HG03520 (cell line): ENCODE results near the gene RICTOR.
"Not testable (repeated sequence)": the region's sequence is repeated elsewhere in the genome, so short reads cannot be mapped to it uniquely, and the experiment has no call there.

ENCODE experiments used
- ATAC-seq: cut with Tn5 transposase; IDR thresholded peaks from one replicate; pipeline ENCODE4 v1.9.1; 2021; ENCODE audit warnings: mild to moderate bottlenecking, moderate library complexity; ENCODE audit not compliant: unreplicated experiment

The RICTOR gene

DNA sequence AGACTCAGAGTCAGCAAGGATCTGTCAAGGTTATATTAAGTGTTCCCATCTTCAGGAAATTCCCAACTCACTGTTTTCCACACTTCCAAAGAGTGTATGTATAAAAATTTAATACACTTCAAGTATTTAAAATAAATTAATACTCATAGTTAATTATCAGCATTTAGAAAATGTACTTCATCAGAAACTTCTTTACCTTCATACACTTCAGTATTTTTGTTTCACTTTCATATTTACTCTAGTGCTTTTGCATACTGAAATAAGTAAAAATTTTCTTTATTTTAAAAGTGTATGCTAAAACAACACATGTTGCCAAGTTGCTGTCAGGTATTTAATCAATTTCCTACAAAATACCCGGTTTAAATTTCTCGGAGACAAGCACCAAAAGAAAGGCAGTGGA, 16.5 kb downstream of the RICTOR start:
- ATAC-seq, result peak; percentile 47

DNA sequence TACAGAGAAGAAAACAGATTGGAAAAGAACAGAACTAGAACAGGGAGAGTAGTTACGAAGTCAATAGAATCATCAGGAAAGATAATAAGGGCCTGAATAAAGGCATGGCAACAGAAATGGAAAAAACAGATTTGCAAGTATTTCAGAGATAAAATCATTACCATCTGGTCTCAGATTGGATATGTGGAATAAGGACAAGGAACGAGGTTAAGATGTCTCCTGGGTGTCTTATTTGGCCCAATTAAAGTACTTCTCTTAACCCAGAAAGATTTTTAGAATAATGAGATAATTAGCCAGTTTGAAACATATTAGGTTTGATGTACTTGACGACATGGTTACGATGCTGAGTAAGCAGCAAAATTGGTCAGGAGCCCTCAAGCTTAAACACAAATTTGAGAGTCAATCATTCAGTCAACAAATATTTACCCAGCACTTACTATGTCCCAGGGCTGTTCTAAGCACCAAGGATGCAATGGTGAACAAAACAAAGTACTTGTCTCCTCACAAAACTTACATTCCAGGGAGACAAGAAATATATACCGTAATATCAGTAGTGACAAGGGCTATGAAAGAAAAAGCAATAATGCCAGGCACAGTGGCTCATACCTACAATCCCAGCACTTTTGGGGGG, 18.3 kb downstream of the RICTOR start:
- ATAC-seq, result no peak

DNA sequence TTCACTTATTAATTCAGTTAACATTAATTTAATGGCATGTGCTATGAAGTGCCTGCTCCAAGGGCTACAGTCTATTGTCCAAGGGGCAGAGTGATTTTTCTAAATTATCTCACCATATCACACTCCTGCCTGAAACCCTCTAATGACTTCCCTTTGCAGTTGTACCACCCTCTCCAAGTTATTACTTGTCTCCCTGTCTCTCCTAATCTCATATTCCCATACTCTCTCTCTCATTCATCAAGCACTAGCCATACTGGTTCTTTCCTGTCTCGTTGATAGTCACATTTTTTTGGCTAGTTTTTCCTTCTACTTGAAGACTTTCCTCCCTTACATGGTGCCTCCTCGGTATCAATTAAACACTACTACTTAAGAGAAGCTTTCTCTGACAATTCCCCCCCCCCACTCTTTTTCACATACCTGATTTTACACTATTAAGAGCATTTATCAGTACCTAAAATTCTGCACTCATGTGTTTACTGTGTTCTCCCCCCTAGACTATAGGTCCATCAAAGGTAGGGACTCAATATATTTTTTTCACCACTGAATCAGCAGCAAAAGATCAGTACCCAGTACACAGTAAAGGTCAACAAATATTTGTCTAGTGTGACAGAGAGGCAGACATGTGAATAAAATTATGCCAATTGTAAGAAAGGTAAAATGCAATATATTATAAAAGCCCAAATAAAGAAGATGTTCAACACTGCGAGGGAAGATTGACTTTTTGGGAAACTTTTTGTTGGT, 19.0 kb downstream of the RICTOR start:
- ATAC-seq, result no peak

DNA sequence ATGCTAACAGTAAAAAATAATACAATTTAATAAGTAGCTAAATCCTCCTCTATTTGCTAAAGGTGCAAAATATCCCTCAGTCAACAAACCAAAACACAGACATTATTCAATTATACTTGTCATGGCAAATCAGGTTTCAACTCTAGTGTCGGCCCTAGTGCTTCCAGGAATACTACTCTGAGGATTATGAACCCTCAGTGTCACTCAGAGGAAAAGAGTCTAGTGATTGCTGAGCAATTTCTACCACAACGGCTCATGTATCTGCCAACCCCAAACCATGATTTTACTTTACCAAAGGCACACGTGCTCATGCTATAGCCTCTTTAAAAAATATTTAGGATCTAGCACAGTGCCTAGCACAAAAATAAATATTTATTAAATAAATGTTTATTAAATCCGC, 21.0 kb downstream of the RICTOR start:
- no peak for ATAC-seq

DNA sequence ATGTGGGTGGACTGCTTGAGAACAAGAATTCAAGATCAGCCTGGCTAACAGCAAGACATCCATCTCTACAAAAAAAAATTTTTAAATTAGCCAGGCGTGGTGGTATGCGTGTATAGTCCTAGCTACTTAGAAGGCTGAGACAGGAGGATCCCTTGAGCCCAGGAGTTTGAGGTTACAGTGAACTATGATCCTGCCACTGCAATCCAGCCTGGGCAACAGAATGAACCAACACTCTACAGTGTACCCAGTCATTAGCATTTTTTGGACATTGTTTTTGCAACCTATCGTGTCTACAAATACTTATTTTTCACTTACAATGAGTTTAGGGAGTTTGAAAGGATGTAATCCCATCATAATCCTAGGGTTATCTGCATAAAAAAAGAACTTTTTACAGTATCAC, 22.1 kb downstream of the RICTOR start:
- ATAC-seq, result no peak

DNA sequence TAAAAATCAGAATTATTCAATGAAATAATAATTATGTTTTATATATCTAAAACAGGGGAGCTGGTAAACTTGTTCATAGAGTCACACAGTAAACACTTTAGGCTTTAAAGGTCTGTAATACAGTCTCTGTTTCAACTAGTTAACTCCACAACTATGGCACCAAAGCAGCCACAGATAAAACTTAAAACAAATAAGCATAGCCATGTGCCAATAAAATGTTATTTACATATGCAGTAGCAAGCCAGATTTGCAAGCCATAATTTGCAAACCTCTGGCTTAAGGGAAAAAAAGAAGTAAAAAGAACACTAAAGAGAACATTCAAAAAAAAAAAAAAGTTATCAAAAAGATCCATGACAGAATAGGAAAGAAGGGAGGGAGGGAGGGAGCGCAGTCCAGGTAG, 24.9 kb downstream of the RICTOR start:
- ATAC-seq, result no peak

DNA sequence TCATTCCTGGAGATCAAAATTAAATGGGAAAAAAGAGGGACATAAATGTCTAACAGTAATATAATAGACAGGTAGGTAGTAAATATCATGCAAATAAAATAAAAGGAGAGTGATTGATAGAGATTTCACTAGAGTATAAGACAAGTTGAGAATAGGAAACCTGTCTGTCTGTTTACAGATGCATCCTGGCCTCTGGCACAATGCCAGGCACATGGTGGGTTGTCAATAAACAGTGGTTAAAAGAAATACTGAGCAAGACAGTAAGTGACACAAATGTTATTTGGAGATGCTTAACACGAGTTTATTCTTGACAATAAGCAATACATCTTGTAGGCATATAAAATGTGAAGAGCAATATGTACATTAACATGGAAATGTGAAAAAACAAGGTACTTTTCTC, 33.3 kb downstream of the RICTOR start:
- no peak for ATAC-seq

DNA sequence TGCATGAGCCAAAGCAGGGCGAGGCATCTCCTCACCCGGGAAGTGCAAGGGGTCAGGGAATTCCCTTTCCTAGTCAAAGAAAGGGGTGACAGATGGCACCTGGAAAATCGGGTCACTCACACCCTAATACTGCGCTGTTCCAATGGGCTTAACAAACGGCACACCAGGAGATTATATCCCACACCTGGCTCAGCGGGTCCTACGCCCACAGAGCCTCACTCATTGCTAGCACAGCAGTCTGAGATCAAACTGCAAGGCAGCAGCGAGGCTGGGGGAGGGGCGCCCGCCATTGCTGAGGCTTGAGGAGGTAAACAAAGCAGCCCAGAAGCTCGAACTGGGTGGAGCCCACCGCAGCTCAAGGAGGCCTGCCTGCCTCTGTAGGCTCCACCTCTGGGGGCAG, 39.7 kb downstream of the RICTOR start:
- not testable (repeated sequence) for ATAC-seq

DNA sequence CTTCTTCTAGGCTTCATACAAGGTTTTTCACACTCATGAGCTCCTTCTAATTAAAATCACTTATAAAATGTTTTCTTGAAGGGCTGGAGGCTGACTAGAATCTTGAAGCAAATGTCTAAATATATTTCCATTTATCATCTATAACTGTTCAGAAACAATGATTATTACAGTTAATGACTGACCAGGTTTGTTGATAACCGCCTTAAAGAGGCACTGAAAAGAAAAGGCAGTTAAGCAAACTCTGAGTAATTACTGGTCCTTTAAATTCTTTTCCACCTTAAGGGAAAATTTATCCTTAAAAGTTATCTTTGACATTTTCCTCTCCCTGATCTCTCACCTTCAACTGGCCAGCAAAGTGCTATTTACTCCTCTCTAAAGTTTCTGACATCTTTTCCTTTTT, 43.2 kb downstream of the RICTOR start:
- ATAC-seq, result no peak

DNA sequence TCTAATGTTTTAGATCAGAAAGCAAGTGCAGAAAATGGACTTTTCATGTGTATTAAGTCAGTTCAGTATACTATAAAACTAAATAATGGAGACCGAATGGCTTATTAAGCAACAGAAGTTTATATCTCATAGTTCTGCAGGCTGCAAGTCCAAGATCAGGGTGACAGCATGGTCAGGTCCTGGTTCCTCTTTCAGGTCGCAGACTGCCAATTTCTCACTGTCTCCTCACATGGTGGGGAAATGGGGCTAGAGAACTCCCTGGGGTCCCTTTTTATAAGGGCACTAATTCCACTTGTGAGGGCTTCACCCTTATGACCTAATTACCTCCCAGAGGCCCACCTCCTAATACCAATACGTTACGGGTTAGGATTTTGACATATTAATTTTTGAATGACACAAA, 48.7 kb downstream of the RICTOR start:
- ATAC-seq, result no peak

DNA sequence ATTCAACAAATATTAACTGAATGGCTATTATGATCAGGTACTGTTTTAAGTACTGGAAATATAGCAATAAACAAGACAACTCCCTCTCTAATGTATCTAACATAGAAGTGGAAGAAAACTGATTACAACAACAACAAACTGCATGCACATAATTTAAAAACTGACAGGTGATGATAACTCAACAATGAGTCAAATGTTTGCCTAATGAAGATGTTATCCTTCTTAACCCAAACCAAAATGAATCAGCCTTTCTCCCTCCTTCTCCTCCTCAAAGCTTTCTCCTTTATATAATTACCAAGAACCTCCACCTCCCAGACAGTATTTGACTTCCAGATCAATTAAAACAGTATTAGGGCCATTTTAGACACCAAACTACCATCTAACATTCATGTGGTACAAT, 49.3 kb downstream of the RICTOR start:
- no peak for ATAC-seq

DNA sequence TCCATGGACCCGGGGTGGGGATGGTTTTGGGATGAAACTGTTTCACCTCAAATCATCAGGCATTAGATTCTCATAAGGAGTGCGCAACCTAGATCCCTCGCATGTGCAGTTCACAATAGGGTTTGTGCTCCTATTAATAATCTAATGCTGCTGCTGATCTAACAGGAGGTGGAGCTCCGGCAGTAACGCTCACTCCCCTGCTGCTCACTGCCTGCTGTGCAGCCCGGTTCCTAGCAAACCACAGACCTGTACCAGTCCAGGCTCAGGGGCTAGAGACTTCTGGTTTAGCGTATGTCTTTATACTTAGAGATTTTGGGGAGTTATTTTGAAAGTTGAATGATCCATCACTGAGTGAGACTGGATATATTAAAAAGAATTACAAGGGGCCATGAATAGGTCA, 50.2 kb downstream of the RICTOR start:
- ATAC-seq, result no peak

DNA sequence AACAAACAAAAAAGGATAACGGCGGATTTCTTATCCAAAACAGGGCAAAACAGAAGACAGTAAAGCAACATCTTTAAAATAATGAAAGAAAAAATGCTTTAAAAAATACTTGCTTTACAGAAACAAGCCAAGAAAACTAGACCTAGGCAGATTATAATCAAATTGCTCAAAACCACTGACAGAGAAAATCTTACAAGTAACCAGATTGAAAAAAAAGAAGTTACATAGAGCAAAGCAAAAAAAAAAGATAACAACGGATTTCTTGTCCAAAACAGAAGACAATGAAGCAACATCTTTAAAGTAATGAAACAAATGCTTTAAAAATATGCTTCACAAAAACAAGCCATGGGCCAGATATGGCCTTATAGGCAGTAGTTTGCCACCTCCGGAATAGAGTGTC, 51.1 kb downstream of the RICTOR start:
- ATAC-seq, result no peak

DNA sequence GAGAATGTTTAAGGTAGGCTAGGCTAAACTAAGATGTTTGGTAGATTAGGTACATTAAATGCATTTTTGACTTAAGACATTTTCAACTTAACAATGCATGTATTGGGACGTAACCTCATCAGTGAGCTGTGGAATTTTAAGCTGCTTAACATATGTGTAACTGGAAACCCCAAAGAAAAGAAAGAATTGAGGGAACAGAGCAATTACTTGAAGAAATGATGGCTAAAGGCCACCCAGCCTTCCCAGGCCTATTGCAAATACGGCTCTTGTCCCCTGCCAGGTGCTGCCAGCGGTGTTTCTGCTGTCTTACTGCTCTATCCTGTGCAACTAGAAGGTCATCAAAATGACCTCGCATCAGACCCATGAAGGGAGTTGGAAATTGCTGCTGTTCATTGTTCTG, 52.0 kb downstream of the RICTOR start:
- no peak for ATAC-seq

DNA sequence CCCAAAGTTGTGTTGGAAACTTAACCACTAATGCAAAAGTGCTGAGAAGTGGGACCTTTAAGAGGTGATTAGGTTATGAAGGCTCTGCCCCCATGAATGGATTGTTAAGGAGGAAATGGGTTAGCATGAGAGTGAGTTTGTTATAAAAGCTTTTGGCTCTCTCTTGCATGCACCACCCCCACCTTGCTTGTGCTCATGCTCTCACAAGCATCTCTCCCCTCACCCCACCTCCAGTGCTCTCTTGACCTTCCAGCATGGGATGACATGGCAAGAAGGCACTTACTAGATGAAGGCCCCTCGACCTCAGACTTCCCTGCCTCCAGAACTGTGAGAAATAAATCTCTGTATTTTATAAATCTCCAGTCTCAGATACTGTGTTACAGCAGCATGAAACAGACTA, 52.8 kb downstream of the RICTOR start:
- ATAC-seq, result no peak

DNA sequence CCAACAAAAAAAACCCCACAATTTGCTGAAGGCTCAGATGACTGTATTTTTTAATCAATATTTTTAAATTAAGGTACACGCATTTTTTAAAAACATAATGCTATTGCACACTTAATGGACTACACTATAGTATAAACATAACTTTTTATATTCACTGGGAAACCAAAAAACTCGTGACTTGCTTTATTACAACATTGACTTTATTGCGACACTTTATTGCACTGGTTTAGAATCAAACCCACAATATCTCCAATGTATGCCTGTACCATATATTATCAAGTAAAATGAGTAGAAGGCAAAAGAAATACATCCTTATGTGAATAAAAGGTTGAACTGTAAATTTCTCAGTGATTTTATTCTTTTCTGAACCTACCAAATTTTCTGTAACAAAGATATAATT, 53.7 kb downstream of the RICTOR start:
- no peak for ATAC-seq

DNA sequence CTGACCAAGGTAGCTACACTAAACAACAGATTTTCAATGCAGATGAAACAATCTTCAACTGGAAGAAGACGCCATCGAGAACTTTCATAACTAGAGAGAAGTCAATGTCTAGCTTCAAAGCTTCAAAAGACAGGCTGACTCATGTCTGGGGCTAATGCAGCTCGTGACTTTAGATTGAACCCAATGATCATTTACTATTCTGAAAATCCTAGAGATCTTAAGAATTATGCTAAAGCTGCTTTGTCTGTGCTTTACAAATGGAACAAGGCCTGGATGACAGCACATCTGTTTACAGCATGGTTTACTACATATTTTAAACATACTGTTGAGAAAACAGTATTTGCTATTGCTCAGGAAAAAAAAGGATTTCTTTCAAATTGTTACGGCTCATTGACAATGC, 54.9 kb downstream of the RICTOR start:
- no peak for ATAC-seq

DNA sequence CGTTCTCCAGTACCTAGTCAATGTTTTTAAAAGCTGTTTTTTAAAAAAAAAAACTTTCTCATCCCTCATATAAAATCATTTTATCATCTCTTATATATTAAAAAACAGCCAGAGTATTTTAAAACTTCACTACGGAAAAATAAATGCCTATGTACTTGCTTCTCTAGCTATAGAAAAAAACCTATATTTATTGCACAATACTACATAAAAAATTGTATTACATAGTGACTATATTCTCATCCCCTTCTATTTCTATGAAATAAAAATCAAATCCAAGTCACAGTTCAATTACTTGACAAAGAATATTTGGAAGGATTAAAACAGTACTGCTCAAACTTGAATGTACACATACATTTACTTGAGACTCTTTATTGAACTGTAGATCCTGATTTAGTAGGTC, 56.7 kb downstream of the RICTOR start:
- no peak for ATAC-seq

DNA sequence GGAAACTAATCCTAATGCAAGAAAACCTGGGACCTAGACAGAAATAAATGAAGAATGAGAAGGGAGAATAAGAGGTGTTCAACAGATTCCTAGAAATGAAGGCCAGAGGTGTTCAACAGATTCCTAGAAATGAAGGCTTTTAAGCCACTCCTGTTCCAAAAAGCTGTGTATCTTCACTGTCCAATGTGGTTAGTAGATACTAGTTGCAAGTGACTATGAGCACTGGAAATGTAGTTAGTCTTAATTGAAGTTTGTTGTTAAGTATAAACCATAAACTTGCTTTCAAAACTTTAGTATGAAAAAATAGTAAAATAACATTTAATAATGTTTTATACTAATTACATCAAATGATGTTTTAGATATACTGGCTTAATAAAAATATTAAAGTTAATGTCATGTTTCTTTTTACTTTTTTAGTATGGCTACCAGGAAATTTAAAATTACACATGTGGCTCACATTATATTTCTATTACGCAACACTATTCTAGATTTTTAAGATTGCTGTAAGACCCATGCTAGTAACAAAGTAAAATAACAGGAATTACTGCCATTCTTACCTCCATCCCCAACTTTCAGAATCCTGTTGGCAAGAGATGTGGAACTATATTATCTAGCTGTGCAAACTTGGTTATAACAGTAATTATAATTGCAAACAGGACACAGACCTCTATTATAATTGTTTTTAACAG, 57.5 kb downstream of the RICTOR start:
- ATAC-seq, result no peak

DNA sequence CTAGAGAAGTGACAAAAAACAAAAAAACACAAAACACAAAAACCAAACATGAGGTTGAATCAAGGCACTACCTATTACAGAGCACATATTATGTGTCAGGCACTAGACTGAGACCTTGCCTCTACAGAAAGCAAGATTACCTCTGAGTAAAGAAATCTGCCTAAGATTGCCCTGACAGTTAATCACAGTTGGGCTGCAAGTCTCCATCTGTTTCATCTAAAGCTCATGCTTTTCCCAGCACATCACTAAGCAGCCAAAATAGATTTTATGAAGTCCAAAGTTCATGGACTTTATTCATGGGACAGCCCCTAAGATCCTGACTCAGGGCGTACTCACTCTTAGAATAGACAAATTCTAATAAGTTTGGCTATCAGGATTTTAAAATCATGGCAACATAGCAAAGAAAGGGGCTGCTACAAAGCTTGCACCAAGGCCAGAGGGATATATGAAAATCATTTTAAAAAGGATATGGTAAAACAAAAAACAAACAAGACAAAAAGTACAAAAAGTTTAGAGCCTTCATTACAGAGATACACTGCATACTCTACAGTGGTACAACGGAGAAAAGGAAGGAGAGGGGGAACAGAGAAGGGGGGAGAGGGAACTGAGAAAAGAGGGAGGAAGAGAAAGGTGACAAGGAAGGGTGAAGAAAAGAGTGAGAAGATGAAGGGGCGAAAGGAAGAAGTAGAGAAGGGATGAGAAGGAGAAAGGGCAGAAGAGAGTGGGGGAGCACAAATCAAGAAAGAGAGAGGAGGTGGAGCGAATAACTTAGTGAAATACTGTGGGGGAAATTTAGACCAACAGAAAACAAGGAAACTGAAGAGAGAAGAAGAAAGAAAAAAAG, 58.2 kb downstream of the RICTOR start:
- ATAC-seq, result no peak

DNA sequence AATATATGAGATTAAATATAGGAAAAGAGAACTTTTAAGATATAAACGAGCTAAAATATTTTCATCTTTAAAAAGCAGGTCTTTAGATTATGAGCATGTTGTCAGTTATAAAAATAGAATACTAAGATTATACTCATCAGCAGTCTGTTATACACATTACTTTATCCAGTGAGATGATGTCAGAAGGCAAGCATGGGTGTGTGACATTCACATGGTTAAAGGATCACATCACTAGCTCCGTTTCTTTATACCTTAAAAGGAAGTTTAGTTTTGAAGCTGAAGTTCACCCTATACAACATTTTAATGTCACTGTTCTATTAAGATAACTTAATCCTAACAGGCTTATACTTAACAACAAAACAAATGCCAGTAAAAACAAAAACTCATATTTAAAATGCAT, 59.6 kb downstream of the RICTOR start:
- no peak for ATAC-seq
